Thyroid gland (tissue), 4 donors: ENCODE data around the gene CDKL5. TPM values are rescaled to one million over a fixed set of nuclear protein-coding genes. Genes with fewer than 3 reads are reported as not detected.

Experiments used
- DNase-seq, 2 donors: peaks; one replicate each; pipeline ENCODE4 v3.0.0-alpha.2; 2019
- H3K27ac ChIP-seq, 3 donors: fragments of 200-600 bp; sonication (generic); 1 replicate in 2 of 3; 2 replicates in 1 of 3; pipeline ENCODE4 v1.5.1; 2016 to 2019; ENCODE audit warnings: mild to moderate bottlenecking in 1 of 3, moderate library complexity in 1 of 3
- H3K27me3 ChIP-seq: fragments of 200-600 bp; sonication (generic); one replicate; pipeline ENCODE4 v1.5.1; 2019
- H3K36me3 ChIP-seq, 2 donors: fragments of 200-600 bp; sonication (generic); one replicate each; pipeline ENCODE4 v1.5.1; 2016 to 2019
- H3K4me1 ChIP-seq, 2 donors: fragments of 200-600 bp; sonication (generic); one replicate each; pipeline ENCODE4 v1.5.1; 2017 to 2019
- H3K4me3 ChIP-seq, 3 donors: fragments of 200-600 bp; sonication (generic); replicated peaks in 1 of 3; 1 replicate in 2 of 3; 2 replicates in 1 of 3; pipeline ENCODE4 v1.5.1; 2016; ENCODE audit warnings: mild to moderate bottlenecking in 1 of 3
- H3K9me3 ChIP-seq: fragments of 200-600 bp; sonication (generic); one replicate; pipeline ENCODE4 v1.5.1; 2017
- CTCF ChIP-seq, 6 experiments: fragments of 200-600 bp in 3 of 6; fragments of 450-650 bp in 3 of 6; sonication (generic) in 3 of 6; IDR thresholded peaks; one replicate each; pipeline ENCODE4 v1.5.1; 2016 to 2019; ENCODE audit warnings: antibody characterized with exemption in 6 of 6, mild to moderate bottlenecking in 2 of 6, inconsistent platforms in 1 of 6, moderate library complexity in 1 of 6
- POLR2A ChIP-seq, 2 donors: fragments of 450-650 bp; IDR thresholded peaks; one replicate each; pipeline ENCODE4 v1.6.1; 2017; ENCODE audit warnings: antibody characterized with exemption in 2 of 2, mild to moderate bottlenecking in 2 of 2, moderate library complexity in 1 of 2
- WGBS, 2 donors: methylation state at CpG; one replicate each; pipeline ENCODE4 v1.1.5; 2017; 5-methylcytosine and 5-hydroxymethylcytosine counted together
- intact Hi-C: fragments of 100-400 bp; cut with DNase I; formaldehyde crosslinking; loops from one replicate; pipeline ENCODE4 v1.15.1; 2023
- total RNA-seq, 4 donors: library from RNA; depleted of rRNA; stranded (reverse); fragments of >200 nt; gene quantifications; one replicate each; pipeline ENCODE4 v1.2.3, GENCODE V29; 2016

Gene CDKL5
- total RNA-seq, 4 donors from 2014 or later: 8.4 to 14.8 (median 10.0) TPM

GRCh38 chrX:18664947-18665346, 239.5 kb downstream of the CDKL5 start:
- WGBS, 2 donors: 86 to 90% methylated on average over 8 of the region's 8 CpGs
- no peaks in the 10 kb centered on the region for H3K9me3 ChIP-seq
- H3K4me1 ChIP-seq: no peaks in the 10 kb centered on the region
- no peak overlapping the region for H3K4me3 ChIP-seq
- no peak for DNase-seq
- no peaks in the 10 kb centered on the region for H3K27me3 ChIP-seq
- H3K27ac ChIP-seq: no peak overlapping the region
- TF ChIP-seq POLR2A (IDR thresholded peaks at IDR 0.05) (no peak), CTCF (IDR thresholded peaks at IDR 0.05) (no peak)
- no peaks in the 10 kb centered on the region for H3K36me3 ChIP-seq
- intact Hi-C loops: no loop called here

GRCh38 chrX:18666614-18667013, 241.2 kb downstream of the CDKL5 start:
- Histone ChIP-seq H3K9me3 (no peaks in the 10 kb centered on the region), H3K4me1 (no peaks in the 10 kb centered on the region), H3K27ac (no peak overlapping the region), H3K4me3 (no peak overlapping the region), H3K27me3 (no peaks in the 10 kb centered on the region), H3K36me3 (no peaks in the 10 kb centered on the region)
- intact Hi-C loops: no loop called here
- TF ChIP-seq POLR2A (IDR thresholded peaks at IDR 0.05) (no peak), CTCF (IDR thresholded peaks at IDR 0.05) (no peak)
- no peak for DNase-seq
- WGBS, 2 donors: 90 to 93% methylated on average over 14 to 15 of the region's 15 CpGs

- Histone ChIP-seq H3K36me3 (no peaks in the 10 kb centered on the region), H3K27ac (no peak overlapping the region), H3K9me3 (no peaks in the 10 kb centered on the region), H3K4me1 (no peaks in the 10 kb centered on the region), H3K27me3 (no peaks in the 10 kb centered on the region), H3K4me3 (no peak overlapping the region)
- intact Hi-C loops: no loop called here
- WGBS, 2 donors: 79 to 84% methylated on average over 15 of the region's 15 CpGs
- TF ChIP-seq CTCF (IDR thresholded peaks at IDR 0.05) (no peak), POLR2A (IDR thresholded peaks at IDR 0.05) (no peak)
- no peak for DNase-seq
Observed at GRCh38 chrX:18668071-18668835, 242.8 kb downstream of the CDKL5 start.

- intact Hi-C loops: no loop called here
- Histone ChIP-seq H3K27ac (no peak within 1 kb of the TSS), H3K4me3 (no peak within 1 kb of the TSS), H3K36me3 (no peaks in the 10 kb centered on the region), H3K27me3 (no peaks in the 10 kb centered on the region), H3K4me1 (no peaks in the 10 kb centered on the region), H3K9me3 (no peaks in the 10 kb centered on the region)
- no peak for TF ChIP-seq POLR2A (IDR thresholded peaks at IDR 0.05)
- no peak for TF ChIP-seq CTCF (IDR thresholded peaks at IDR 0.05)
- DNase-seq: no peak
- WGBS, 2 donors: 92 to 93% methylated on average over 5 to 7 of the region's 10 CpGs
Observed at GRCh38 chrX:18672008-18672407, 246.6 kb downstream of the CDKL5 start, which contains the start of gene RS1. Gene RS1, minus strand, starts transcription at chrX:18672108. Its CDS starts 40 bp downstream, at chrX:18672068.

- TF ChIP-seq POLR2A (IDR thresholded peaks at IDR 0.05) (no peak), CTCF (IDR thresholded peaks at IDR 0.05) (no peak)
- Histone ChIP-seq H3K9me3 (no peaks in the 10 kb centered on the region), H3K27ac (peak overlapping the region in 2 of 3 donors; percentile 52 to 79), H3K4me3 (peak overlapping the region in 2 of 3 donors; percentile 20 to 49), H3K4me1 (no peaks in the 10 kb centered on the region), H3K36me3 (no peaks in the 10 kb centered on the region), H3K27me3 (no peaks in the 10 kb centered on the region)
- WGBS, 2 donors: 2 to 5% methylated on average over 8 to 18 of the region's 19 CpGs
- DNase-seq: peak; percentile 35 to 38
- intact Hi-C loops: no loop called here
Observed at GRCh38 chrX:18674417-18674787, 249.0 kb downstream of the CDKL5 start.
